ENCODE data around the gene TRPM4. TPM values are rescaled to one million over a fixed set of nuclear protein-coding genes. Genes with fewer than 3 reads are reported as not detected.

Gene TRPM4
- total RNA-seq, 1 experiment from 2014 or later: not detected

- no peak for DNase-seq
- Histone ChIP-seq H2AFZ (ENCODE audit: low read length) (no peak overlapping the region), H3K4me2 (ENCODE audit: low read depth, low read length, poor library complexity, severe bottlenecking) (no peak overlapping the region)
These were observed 28.5 kb downstream of the TRPM4 start for GRCh38 chr19:49186108-49186507.

GRCh38 chr19:49188626-49189200, 31.1 kb downstream of the TRPM4 start:
- no peaks in the 10 kb centered on the region for H3K4me1 ChIP-seq (ENCODE audit: low read length)
- no peak for DNase-seq
- no peaks in the 10 kb centered on the region for H3K79me2 ChIP-seq (ENCODE audit: low read length)
- no peaks in the 10 kb centered on the region for H3K9me2 ChIP-seq (replicated peaks; ENCODE audit: insufficient read depth, low read length)
- no peak overlapping the region for H3K4me3 ChIP-seq (ENCODE audit: low read length)
- no peak overlapping the region for H3K9ac ChIP-seq (ENCODE audit: low read length)
- H4K20me1 ChIP-seq (ENCODE audit: insufficient read depth, low read depth, low read length): no peaks in the 10 kb centered on the region
- no peak overlapping the region for H3K27ac ChIP-seq (ENCODE audit: low read length)
- peaks cover 2% of the 10 kb centered on the region; the same call in 1 of the 2 replicates for H3K27me3 ChIP-seq (ENCODE audit: low read length)
- H3K9me3 ChIP-seq (ENCODE audit: low read length): peaks cover 9% of the 10 kb centered on the region
- no peak overlapping the region for H2AFZ ChIP-seq (ENCODE audit: low read length)
- no peak overlapping the region for H3K4me2 ChIP-seq (ENCODE audit: low read depth, low read length, poor library complexity, severe bottlenecking)
- no peaks in the 10 kb centered on the region for H3K36me3 ChIP-seq (ENCODE audit: insufficient read depth, low read length)

More at GRCh38 chr19:49186108-49186507, 28.5 kb downstream of the TRPM4 start:
- Histone ChIP-seq H3K27ac (ENCODE audit: low read length) (no peak overlapping the region), H3K36me3 (ENCODE audit: insufficient read depth, low read length) (no peaks in the 10 kb centered on the region), H3K4me3 (ENCODE audit: low read length) (no peak overlapping the region), H3K9me2 (replicated peaks; ENCODE audit: insufficient read depth, low read length) (no peaks in the 10 kb centered on the region), H3K27me3 (ENCODE audit: low read length) (peaks cover 2% of the 10 kb centered on the region; the same call in 1 of the 2 replicates), H3K79me2 (ENCODE audit: low read length) (no peaks in the 10 kb centered on the region), H3K9ac (ENCODE audit: low read length) (no peak overlapping the region), H4K20me1 (ENCODE audit: insufficient read depth, low read depth, low read length) (no peaks in the 10 kb centered on the region), H3K9me3 (ENCODE audit: low read length) (peaks cover 19% of the 10 kb centered on the region), H3K4me1 (ENCODE audit: low read length) (no peaks in the 10 kb centered on the region)

- no peak overlapping the region for H2AFZ ChIP-seq (ENCODE audit: low read length)
These were observed 31.7 kb downstream of the TRPM4 start for GRCh38 chr19:49189259-49189658.

GRCh38 chr19:49190781-49191180, 33.2 kb downstream of the TRPM4 start:
- Histone ChIP-seq H3K27ac (ENCODE audit: low read length) (no peak overlapping the region), H3K9me3 (ENCODE audit: low read length) (peaks cover 6% of the 10 kb centered on the region; the same call in 1 of the 2 replicates), H3K79me2 (ENCODE audit: low read length) (no peaks in the 10 kb centered on the region), H3K9me2 (replicated peaks; ENCODE audit: insufficient read depth, low read length) (no peaks in the 10 kb centered on the region), H3K4me2 (ENCODE audit: low read depth, low read length, poor library complexity, severe bottlenecking) (no peak overlapping the region), H4K20me1 (ENCODE audit: insufficient read depth, low read depth, low read length) (no peaks in the 10 kb centered on the region), H3K4me3 (ENCODE audit: low read length) (no peak overlapping the region), H3K27me3 (ENCODE audit: low read length) (peaks cover 2% of the 10 kb centered on the region; the same call in 1 of the 2 replicates), H2AFZ (ENCODE audit: low read length) (no peak overlapping the region), H3K4me1 (ENCODE audit: low read length) (no peaks in the 10 kb centered on the region), H3K9ac (ENCODE audit: low read length) (no peak overlapping the region), H3K36me3 (ENCODE audit: insufficient read depth, low read length) (no peaks in the 10 kb centered on the region)
- DNase-seq: no peak

More at GRCh38 chr19:49189259-49189658, 31.7 kb downstream of the TRPM4 start:
- Histone ChIP-seq H3K4me3 (ENCODE audit: low read length) (no peak overlapping the region), H3K4me2 (ENCODE audit: low read depth, low read length, poor library complexity, severe bottlenecking) (no peak overlapping the region), H3K9ac (ENCODE audit: low read length) (no peak overlapping the region), H3K27ac (ENCODE audit: low read length) (no peak overlapping the region), H3K79me2 (ENCODE audit: low read length) (no peaks in the 10 kb centered on the region), H4K20me1 (ENCODE audit: insufficient read depth, low read depth, low read length) (no peaks in the 10 kb centered on the region), H3K4me1 (ENCODE audit: low read length) (no peaks in the 10 kb centered on the region), H3K9me3 (ENCODE audit: low read length) (peaks cover 6% of the 10 kb centered on the region; the same call in 1 of the 2 replicates), H3K9me2 (replicated peaks; ENCODE audit: insufficient read depth, low read length) (no peaks in the 10 kb centered on the region), H3K27me3 (ENCODE audit: low read length) (peaks cover 2% of the 10 kb centered on the region; the same call in 1 of the 2 replicates), H3K36me3 (ENCODE audit: insufficient read depth, low read length) (no peaks in the 10 kb centered on the region)
- DNase-seq: no peak

- Histone ChIP-seq H3K36me3 (ENCODE audit: insufficient read depth, low read length) (no peaks in the 10 kb centered on the region), H3K9me3 (ENCODE audit: low read length) (peaks cover 6% of the 10 kb centered on the region; the same call in 1 of the 2 replicates), H3K27ac (ENCODE audit: low read length) (no peak overlapping the region), H3K27me3 (ENCODE audit: low read length) (peaks cover 5% of the 10 kb centered on the region; the same call in 1 of the 2 replicates), H3K9me2 (replicated peaks; ENCODE audit: insufficient read depth, low read length) (no peaks in the 10 kb centered on the region), H2AFZ (ENCODE audit: low read length) (no peak overlapping the region), H3K79me2 (ENCODE audit: low read length) (no peaks in the 10 kb centered on the region), H4K20me1 (ENCODE audit: insufficient read depth, low read depth, low read length) (no peaks in the 10 kb centered on the region), H3K4me1 (ENCODE audit: low read length) (no peaks in the 10 kb centered on the region), H3K4me2 (ENCODE audit: low read depth, low read length, poor library complexity, severe bottlenecking) (no peak overlapping the region), H3K9ac (ENCODE audit: low read length) (no peak overlapping the region), H3K4me3 (ENCODE audit: low read length) (no peak overlapping the region)
- no peak for DNase-seq
These were observed 36.3 kb downstream of the TRPM4 start for GRCh38 chr19:49193822-49194394.

GRCh38 chr19:49194408-49194807, 36.8 kb downstream of the TRPM4 start:
- Histone ChIP-seq H3K27ac (ENCODE audit: low read length) (no peak overlapping the region), H3K9ac (ENCODE audit: low read length) (no peak overlapping the region), H2AFZ (ENCODE audit: low read length) (no peak overlapping the region), H3K36me3 (ENCODE audit: insufficient read depth, low read length) (no peaks in the 10 kb centered on the region), H4K20me1 (ENCODE audit: insufficient read depth, low read depth, low read length) (no peaks in the 10 kb centered on the region), H3K4me2 (ENCODE audit: low read depth, low read length, poor library complexity, severe bottlenecking) (no peak overlapping the region), H3K9me3 (ENCODE audit: low read length) (peaks cover 6% of the 10 kb centered on the region; the same call in 1 of the 2 replicates), H3K4me1 (ENCODE audit: low read length) (no peaks in the 10 kb centered on the region; the same call in 1 of the 2 replicates), H3K27me3 (ENCODE audit: low read length) (peaks cover 5% of the 10 kb centered on the region; the same call in 1 of the 2 replicates), H3K4me3 (ENCODE audit: low read length) (no peak overlapping the region), H3K79me2 (ENCODE audit: low read length) (no peaks in the 10 kb centered on the region), H3K9me2 (replicated peaks; ENCODE audit: insufficient read depth, low read length) (no peaks in the 10 kb centered on the region)
- no peak for DNase-seq

- Histone ChIP-seq H3K9me3 (ENCODE audit: low read length) (no peaks in the 10 kb centered on the region), H3K9me2 (replicated peaks; ENCODE audit: insufficient read depth, low read length) (no peaks in the 10 kb centered on the region), H3K4me3 (ENCODE audit: low read length) (no peak overlapping the region), H2AFZ (ENCODE audit: low read length) (no peak overlapping the region), H3K27me3 (ENCODE audit: low read length) (peaks cover 2% of the 10 kb centered on the region; the same call in 1 of the 2 replicates), H3K4me1 (ENCODE audit: low read length) (peaks cover 5% of the 10 kb centered on the region; the same call in 1 of the 2 replicates), H4K20me1 (ENCODE audit: insufficient read depth, low read depth, low read length) (no peaks in the 10 kb centered on the region), H3K36me3 (ENCODE audit: insufficient read depth, low read length) (no peaks in the 10 kb centered on the region), H3K79me2 (ENCODE audit: low read length) (no peaks in the 10 kb centered on the region), H3K9ac (ENCODE audit: low read length) (no peak overlapping the region), H3K27ac (ENCODE audit: low read length) (no peak overlapping the region), H3K4me2 (ENCODE audit: low read depth, low read length, poor library complexity, severe bottlenecking) (no peak overlapping the region)
- no peak for DNase-seq
These were observed 39.1 kb downstream of the TRPM4 start for GRCh38 chr19:49196527-49197240.

- Histone ChIP-seq H3K4me2 (ENCODE audit: low read depth, low read length, poor library complexity, severe bottlenecking) (no peak overlapping the region), H3K9ac (ENCODE audit: low read length) (no peak overlapping the region)
These were observed 42.8 kb downstream of the TRPM4 start for GRCh38 chr19:49200238-49200862.

More at GRCh38 chr19:49200238-49200862, 42.8 kb downstream of the TRPM4 start:
- DNase-seq: peak; percentile 74
- H3K9me3 ChIP-seq (ENCODE audit: low read length): no peaks in the 10 kb centered on the region
- H3K27me3 ChIP-seq (ENCODE audit: low read length): peaks cover 2% of the 10 kb centered on the region; the same call in 1 of the 2 replicates
- H3K4me3 ChIP-seq (ENCODE audit: low read length): no peak overlapping the region
- no peak overlapping the region; the same call in 1 of the 2 replicates for H2AFZ ChIP-seq (ENCODE audit: low read length)
- no peaks in the 10 kb centered on the region for H4K20me1 ChIP-seq (ENCODE audit: insufficient read depth, low read depth, low read length)
- peaks cover 10% of the 10 kb centered on the region for H3K4me1 ChIP-seq (ENCODE audit: low read length)
- H3K79me2 ChIP-seq (ENCODE audit: low read length): no peaks in the 10 kb centered on the region
- no peak overlapping the region for H3K27ac ChIP-seq (ENCODE audit: low read length)
- no peaks in the 10 kb centered on the region for H3K9me2 ChIP-seq (replicated peaks; ENCODE audit: insufficient read depth, low read length)
- H3K36me3 ChIP-seq (ENCODE audit: insufficient read depth, low read length): no peaks in the 10 kb centered on the region
